Neural cell (in vitro differentiated cells): ENCODE data around the gene SHISA9. TPM values are rescaled to one million over a fixed set of nuclear protein-coding genes. Genes with fewer than 3 reads are reported as not detected.

ENCODE experiments used
- H2AFZ ChIP-seq: fragments of 200-600, 300-800 bp; sonication (generic), shearing (Covaris generic); 2 replicates; pipeline ENCODE4 v1.6.0; 2014; ENCODE audit warnings: low read depth, mild to moderate bottlenecking, antibody characterized with exemption, low read length, moderate library complexity
- H3F3A ChIP-seq: fragments of 200-600 bp; shearing (Covaris generic); 2 replicates; pipeline ENCODE4 v1.6.1; 2016; ENCODE audit warnings: mild to moderate bottlenecking, moderate library complexity, mixed read lengths, antibody characterized with exemption, low read length; ENCODE audit not compliant: insufficient read depth, poor library complexity, severe bottlenecking
- H3K27ac ChIP-seq: fragments of 200-600, 300-800 bp; sonication (generic), shearing (Covaris generic); 2 replicates; pipeline ENCODE4 v1.5.1; 2014; ENCODE audit warnings: mild to moderate bottlenecking, low read length, moderate library complexity
- H3K27me3 ChIP-seq: fragments of 300-800, 200-600 bp; sonication (generic), shearing (Covaris generic); 2 replicates; pipeline ENCODE4 v1.6.0; 2014; ENCODE audit warnings: mild to moderate bottlenecking, low read depth, low read length, moderate library complexity; ENCODE audit not compliant: insufficient read depth
- H3K36me3 ChIP-seq: fragments of 300-800, 200-600 bp; sonication (generic), shearing (Covaris generic); 2 replicates; pipeline ENCODE4 v1.5.1; 2014; ENCODE audit warnings: mild to moderate bottlenecking, antibody characterized with exemption, low read length, moderate library complexity; ENCODE audit not compliant: insufficient read depth
- H3K4me2 ChIP-seq: fragments of 300-800, 200-600 bp; sonication (generic), shearing (Covaris generic); 2 replicates; pipeline ENCODE4 v1.6.0; 2014; ENCODE audit warnings: mild to moderate bottlenecking, low read length
- H3K4me3 ChIP-seq: fragments of 300-800, 200-600 bp; sonication (generic), shearing (Covaris generic); 2 replicates; pipeline ENCODE4 v1.5.1; 2014; ENCODE audit warnings: mild to moderate bottlenecking, low read length, moderate library complexity
- H3K79me2 ChIP-seq: fragments of 200-600 bp; shearing (Covaris generic); replicated peaks from 2 replicates; pipeline ENCODE4 v1.6.0; 2014; ENCODE audit warnings: mild to moderate bottlenecking, low read length, moderate library complexity; ENCODE audit not compliant: insufficient read depth
- H3K9ac ChIP-seq: fragments of 300-800, 200-600 bp; sonication (generic), shearing (Covaris generic); 2 replicates; pipeline ENCODE4 v1.6.1; 2016; ENCODE audit warnings: mild to moderate bottlenecking, low read length, mixed read lengths
- H3K9me2 ChIP-seq: fragments of 200-600 bp; shearing (Covaris generic); 2 replicates; pipeline ENCODE4 v1.6.1; 2016; ENCODE audit warnings: mild to moderate bottlenecking, low read length, mixed read lengths; ENCODE audit not compliant: insufficient read depth
- H3K9me3 ChIP-seq: fragments of 200-600, 300-800 bp; sonication (generic), shearing (Covaris generic); 2 replicates; pipeline ENCODE4 v1.6.1; 2016; ENCODE audit warnings: mild to moderate bottlenecking, mixed run types, low read length, moderate library complexity, mixed read lengths
- H4K20me1 ChIP-seq: fragments of 200-600 bp; shearing (Covaris generic); 2 replicates; pipeline ENCODE4 v1.6.1; 2016; ENCODE audit warnings: mild to moderate bottlenecking, mixed run types; ENCODE audit not compliant: insufficient read depth
- CTCF ChIP-seq: fragments of 450-650 bp; IDR thresholded peaks from 2 replicates; pipeline ENCODE4 v1.5.1; 2014; ENCODE audit warnings: antibody characterized with exemption, mild to moderate bottlenecking, moderate library complexity; ENCODE audit not compliant: poor library complexity, severe bottlenecking
- EP300 ChIP-seq: fragments of 450-650 bp; conservative IDR thresholded peaks from 2 replicates; pipeline ENCODE4 v1.6.1; 2014; ENCODE audit warnings: antibody characterized with exemption, mild to moderate bottlenecking, moderate library complexity; ENCODE audit not compliant: poor library complexity, severe bottlenecking
- EZH2 ChIP-seq: fragments of 200-600, 300-800 bp; shearing (Covaris generic), sonication (generic); IDR thresholded peaks from 2 replicates; pipeline ENCODE4 v1.6.1; 2014; ENCODE audit warnings: antibody characterized with exemption, low read length, borderline replicate concordance, mild to moderate bottlenecking; ENCODE audit not compliant: insufficient read depth, poor library complexity, severe bottlenecking
- MXI1 ChIP-seq: fragments of 450-650 bp; conservative IDR thresholded peaks from 2 replicates; pipeline ENCODE4 v1.6.1; 2014; ENCODE audit warnings: antibody characterized with exemption, mild to moderate bottlenecking; ENCODE audit not compliant: poor library complexity, severe bottlenecking
- POLR2AphosphoS5 ChIP-seq: IDR thresholded peaks from 2 replicates; pipeline ENCODE4 v1.6.1; 2012
- RAD21 ChIP-seq: fragments of 450-650 bp; conservative IDR thresholded peaks from 2 replicates; pipeline ENCODE4 v1.6.1; 2014; ENCODE audit warnings: antibody characterized with exemption, mild to moderate bottlenecking, moderate library complexity
- SMC3 ChIP-seq: fragments of 450-650 bp; conservative IDR thresholded peaks from 2 replicates; pipeline ENCODE4 v1.6.1; 2014; ENCODE audit warnings: antibody characterized with exemption, mild to moderate bottlenecking, moderate library complexity; ENCODE audit not compliant: poor library complexity
- TAF1 ChIP-seq: IDR thresholded peaks from 2 replicates; pipeline ENCODE4 v1.6.1; 2012; ENCODE audit warnings: low read depth
- polyA plus RNA-seq: library from polyadenylated mRNA; depleted of rRNA; stranded (reverse); fragments of >200 nt; gene quantifications from 2 replicates; pipeline ENCODE4 v1.2.3, GENCODE V29; 2014
- TF ChIP-seq, protein P1 (sequence below): IDR thresholded peaks from 2 replicates; pipeline ENCODE4 v1.6.1; 2012; ENCODE audit warnings: borderline replicate concordance

SHISA9 gene
- polyA plus RNA-seq, 1 donor from 2014 or later: 2.0 TPM

DNA sequence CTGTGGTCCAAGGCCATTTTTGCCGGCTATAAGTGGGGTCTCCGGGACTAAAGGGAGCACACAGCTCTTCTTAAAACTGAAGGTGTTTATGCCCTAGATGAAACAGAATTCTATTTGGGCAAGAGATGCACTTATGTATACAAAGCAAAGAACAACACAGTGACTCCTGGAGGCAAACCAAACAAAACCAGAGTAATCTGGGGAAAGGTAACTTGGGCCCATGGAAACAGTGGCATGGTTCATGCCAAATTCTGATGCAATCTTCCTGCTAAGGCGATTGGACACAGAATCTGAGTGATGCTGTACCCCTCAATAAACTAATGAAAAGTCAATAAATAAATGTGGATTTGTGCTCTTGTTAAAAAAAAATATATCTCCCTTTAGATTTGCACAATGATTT is 20.2 kb upstream of the SHISA9 start:
- Histone ChIP-seq H3K9me2 (no peaks in the 10 kb centered on the region), H3K36me3 (no peaks in the 10 kb centered on the region), H3K27me3 (no peaks in the 10 kb centered on the region), H3K9me3 (no peaks in the 10 kb centered on the region), H3K4me2 (no peak overlapping the region), H3K79me2 (no peaks in the 10 kb centered on the region), H3F3A (no peaks in the 10 kb centered on the region), H4K20me1 (no peaks in the 10 kb centered on the region), H3K9ac (no peak overlapping the region), H3K27ac (no peak overlapping the region), H2AFZ (no peak overlapping the region), H3K4me3 (no peak overlapping the region)
- TF ChIP-seq RAD21 (no peak), CTCF (no peak), POLR2AphosphoS5 (no peak), EP300 (no peak), SMC3 (no peak), TAF1 (no peak), MXI1 (no peak), EZH2 (no peak)
- TF ChIP-seq, protein P1, sequence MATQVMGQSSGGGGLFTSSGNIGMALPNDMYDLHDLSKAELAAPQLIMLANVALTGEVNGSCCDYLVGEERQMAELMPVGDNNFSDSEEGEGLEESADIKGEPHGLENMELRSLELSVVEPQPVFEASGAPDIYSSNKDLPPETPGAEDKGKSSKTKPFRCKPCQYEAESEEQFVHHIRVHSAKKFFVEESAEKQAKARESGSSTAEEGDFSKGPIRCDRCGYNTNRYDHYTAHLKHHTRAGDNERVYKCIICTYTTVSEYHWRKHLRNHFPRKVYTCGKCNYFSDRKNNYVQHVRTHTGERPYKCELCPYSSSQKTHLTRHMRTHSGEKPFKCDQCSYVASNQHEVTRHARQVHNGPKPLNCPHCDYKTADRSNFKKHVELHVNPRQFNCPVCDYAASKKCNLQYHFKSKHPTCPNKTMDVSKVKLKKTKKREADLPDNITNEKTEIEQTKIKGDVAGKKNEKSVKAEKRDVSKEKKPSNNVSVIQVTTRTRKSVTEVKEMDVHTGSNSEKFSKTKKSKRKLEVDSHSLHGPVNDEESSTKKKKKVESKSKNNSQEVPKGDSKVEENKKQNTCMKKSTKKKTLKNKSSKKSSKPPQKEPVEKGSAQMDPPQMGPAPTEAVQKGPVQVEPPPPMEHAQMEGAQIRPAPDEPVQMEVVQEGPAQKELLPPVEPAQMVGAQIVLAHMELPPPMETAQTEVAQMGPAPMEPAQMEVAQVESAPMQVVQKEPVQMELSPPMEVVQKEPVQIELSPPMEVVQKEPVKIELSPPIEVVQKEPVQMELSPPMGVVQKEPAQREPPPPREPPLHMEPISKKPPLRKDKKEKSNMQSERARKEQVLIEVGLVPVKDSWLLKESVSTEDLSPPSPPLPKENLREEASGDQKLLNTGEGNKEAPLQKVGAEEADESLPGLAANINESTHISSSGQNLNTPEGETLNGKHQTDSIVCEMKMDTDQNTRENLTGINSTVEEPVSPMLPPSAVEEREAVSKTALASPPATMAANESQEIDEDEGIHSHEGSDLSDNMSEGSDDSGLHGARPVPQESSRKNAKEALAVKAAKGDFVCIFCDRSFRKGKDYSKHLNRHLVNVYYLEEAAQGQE: no peak

DNA sequence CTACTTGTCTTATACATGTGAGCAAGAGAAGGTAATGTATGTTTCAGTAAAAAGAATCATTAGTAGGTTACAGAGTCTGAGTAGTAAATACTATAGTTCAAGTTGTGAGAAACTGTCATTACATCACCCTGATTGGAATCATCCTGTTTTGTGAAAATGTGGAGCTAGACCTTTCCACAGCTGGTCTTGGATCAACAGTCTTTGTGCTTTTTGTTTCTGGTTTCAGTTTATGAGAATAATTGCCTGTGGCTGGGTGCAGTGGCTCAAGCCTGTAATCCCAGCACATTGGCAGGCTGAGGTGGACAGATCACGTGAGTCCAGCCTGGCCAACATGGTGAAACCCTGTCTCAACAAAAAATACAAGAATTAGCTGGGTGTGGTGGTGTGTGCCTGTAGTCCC is 19.7 kb upstream of the SHISA9 start:
- Histone ChIP-seq H3K9me3 (no peaks in the 10 kb centered on the region), H3K4me2 (no peak overlapping the region), H3K27me3 (no peaks in the 10 kb centered on the region), H4K20me1 (no peaks in the 10 kb centered on the region), H3F3A (no peaks in the 10 kb centered on the region), H3K4me3 (no peak overlapping the region), H3K9me2 (no peaks in the 10 kb centered on the region), H3K9ac (no peak overlapping the region), H3K36me3 (no peaks in the 10 kb centered on the region), H2AFZ (no peak overlapping the region), H3K79me2 (no peaks in the 10 kb centered on the region), H3K27ac (no peak overlapping the region)
- TF ChIP-seq MXI1 (no peak), SMC3 (no peak), RAD21 (no peak), EP300 (no peak), TAF1 (no peak), CTCF (no peak), POLR2AphosphoS5 (no peak), EZH2 (no peak)
- TF ChIP-seq, protein P1: no peak
